Vagina (tissue), 2 donors: Measurements from ENCODE around the gene PRCC. TPM values are rescaled to one million over a fixed set of nuclear protein-coding genes. Genes with fewer than 3 reads are reported as not detected.

Experiments
- DNase-seq, 2 donors: peaks; one replicate each; pipeline ENCODE4 v3.0.0-alpha.2; 2017; ENCODE audit errors: extremely low spot score in 2 of 2
- H3K27ac ChIP-seq: fragments of 200-600 bp; sonication (generic); one replicate; pipeline ENCODE4 v1.5.1; 2019
- H3K27me3 ChIP-seq: fragments of 200-600 bp; sonication (generic); one replicate; pipeline ENCODE4 v1.5.1; 2019
- H3K36me3 ChIP-seq, 2 donors: fragments of 200-600 bp; sonication (generic); one replicate each; pipeline ENCODE4 v1.5.1; 2017 to 2019
- H3K4me1 ChIP-seq: fragments of 200-600 bp; sonication (generic); one replicate; pipeline ENCODE4 v1.5.1; 2019
- H3K4me3 ChIP-seq, 2 donors: fragments of 200-600 bp; sonication (generic); 1 replicate in 1 of 2; 2 replicates in 1 of 2; pipeline ENCODE4 v1.5.1; 2016 to 2019
- H3K9me3 ChIP-seq: fragments of 200-600 bp; sonication (generic); one replicate; pipeline ENCODE4 v1.5.1; 2019
- CTCF ChIP-seq, 3 experiments: fragments of 450-650 bp in 2 of 3; fragments of 200-600 bp in 1 of 3; sonication (generic) in 1 of 3; IDR thresholded peaks; one replicate each; pipeline ENCODE4 v1.5.1; 2017 to 2019; ENCODE audit warnings: antibody characterized with exemption in 3 of 3, mild to moderate bottlenecking in 2 of 3, moderate library complexity in 2 of 3
- POLR2A ChIP-seq, 2 donors: fragments of 450-650 bp; IDR thresholded peaks; one replicate each; pipeline ENCODE4 v1.6.1; 2017; ENCODE audit warnings: antibody characterized with exemption in 2 of 2, mild to moderate bottlenecking in 2 of 2, moderate library complexity in 2 of 2
- POLR2AphosphoS5 ChIP-seq, 2 donors: sonication (generic); formaldehyde crosslinking; IDR thresholded peaks; one replicate each; pipeline ENCODE4 v1.9.0; 2017; ENCODE audit warnings: antibody characterized with exemption in 2 of 2, mild to moderate bottlenecking in 2 of 2, low read depth in 1 of 2; ENCODE audit not compliant: insufficient read depth in 1 of 2
- intact Hi-C: fragments of 100-400 bp; cut with DNase I; formaldehyde crosslinking; loops from one replicate; pipeline ENCODE4 v1.15.1; 2023
- total RNA-seq: library from RNA; depleted of rRNA; stranded (reverse); fragments of >200 nt; gene quantifications from one replicate; pipeline ENCODE4 v1.2.3, GENCODE V29; 2016

The PRCC gene
- total RNA-seq, 1 donor from 2014 or later: 30.4 TPM

GRCh38 chr1:156832434-156832833, 65.1 kb downstream of the PRCC start:
- no peak overlapping the region for H3K27ac ChIP-seq

GRCh38 chr1:156833603-156834002, 66.3 kb downstream of the PRCC start:
- no peaks in the 10 kb centered on the region for H3K4me1 ChIP-seq
- H3K27me3 ChIP-seq: no peaks in the 10 kb centered on the region
- no peak for TF ChIP-seq CTCF (IDR thresholded peaks at IDR 0.05)
- no peak for TF ChIP-seq POLR2A (IDR thresholded peaks at IDR 0.05)
- TF ChIP-seq POLR2AphosphoS5 (IDR thresholded peaks at IDR 0.05; ENCODE audit: insufficient read depth in 1 of 2, low read depth in 1 of 2): no peak
- no peaks in the 10 kb centered on the region for H3K9me3 ChIP-seq
- H3K36me3 ChIP-seq: no peaks in the 10 kb centered on the region
- no peak for DNase-seq
- no peak overlapping the region for H3K4me3 ChIP-seq
- H3K27ac ChIP-seq: no peak overlapping the region
- intact Hi-C loops: no loop called here

More at GRCh38 chr1:156832434-156832833, 65.1 kb downstream of the PRCC start:
- DNase-seq: no peak
- no peaks in the 10 kb centered on the region for H3K27me3 ChIP-seq
- no peaks in the 10 kb centered on the region for H3K4me1 ChIP-seq
- no peaks in the 10 kb centered on the region for H3K36me3 ChIP-seq
- H3K4me3 ChIP-seq: no peak overlapping the region
- TF ChIP-seq POLR2AphosphoS5 (IDR thresholded peaks at IDR 0.05; ENCODE audit: insufficient read depth in 1 of 2, low read depth in 1 of 2) (no peak), POLR2A (IDR thresholded peaks at IDR 0.05) (no peak), CTCF (IDR thresholded peaks at IDR 0.05) (no peak)
- H3K9me3 ChIP-seq: no peaks in the 10 kb centered on the region
- intact Hi-C loops: no loop called here

- Histone ChIP-seq H3K27ac (no peak overlapping the region), H3K4me1 (no peaks in the 10 kb centered on the region), H3K4me3 (no peak overlapping the region), H3K27me3 (no peaks in the 10 kb centered on the region), H3K9me3 (no peaks in the 10 kb centered on the region), H3K36me3 (no peaks in the 10 kb centered on the region)
- DNase-seq: no peak
- no peak for TF ChIP-seq POLR2AphosphoS5 (IDR thresholded peaks at IDR 0.05; ENCODE audit: insufficient read depth in 1 of 2, low read depth in 1 of 2)
- TF ChIP-seq POLR2A (IDR thresholded peaks at IDR 0.05): no peak
- no peak for TF ChIP-seq CTCF (IDR thresholded peaks at IDR 0.05)
- intact Hi-C loops: no loop called here
These were observed 67.0 kb downstream of the PRCC start for GRCh38 chr1:156834322-156834721.

- intact Hi-C loops: loop anchor here (5.0 kb wide), 1 partner anchor 49 kb away; no protein-coding TSS in a partner anchor
- no peaks in the 10 kb centered on the region for H3K9me3 ChIP-seq
- no peak overlapping the region for H3K4me3 ChIP-seq
- no peak overlapping the region for H3K27ac ChIP-seq
- TF ChIP-seq CTCF (IDR thresholded peaks at IDR 0.05) (no peak), POLR2A (IDR thresholded peaks at IDR 0.05) (peak in 1 of 2 donors; percentile 8)
- no peaks in the 10 kb centered on the region for H3K27me3 ChIP-seq
- H3K4me1 ChIP-seq: no peaks in the 10 kb centered on the region
- no peak for DNase-seq
- no peaks in the 10 kb centered on the region for H3K36me3 ChIP-seq
These were observed 68.8 kb downstream of the PRCC start for GRCh38 chr1:156836041-156836654.

GRCh38 chr1:156836892-156837291, 69.6 kb downstream of the PRCC start:
- Histone ChIP-seq H3K9me3 (no peaks in the 10 kb centered on the region), H3K27ac (no peak overlapping the region), H3K4me3 (no peak overlapping the region), H3K36me3 (no peaks in the 10 kb centered on the region), H3K27me3 (no peaks in the 10 kb centered on the region), H3K4me1 (no peaks in the 10 kb centered on the region)
- intact Hi-C loops: loop anchor here (5.0 kb wide), 1 partner anchor 50 kb away; no protein-coding TSS in a partner anchor
- TF ChIP-seq POLR2AphosphoS5 (IDR thresholded peaks at IDR 0.05; ENCODE audit: insufficient read depth in 1 of 2, low read depth in 1 of 2) (no peak), CTCF (IDR thresholded peaks at IDR 0.05) (no peak), POLR2A (IDR thresholded peaks at IDR 0.05) (no peak)
- no peak for DNase-seq
